ENCODE data around the gene EPC2.

DNA sequence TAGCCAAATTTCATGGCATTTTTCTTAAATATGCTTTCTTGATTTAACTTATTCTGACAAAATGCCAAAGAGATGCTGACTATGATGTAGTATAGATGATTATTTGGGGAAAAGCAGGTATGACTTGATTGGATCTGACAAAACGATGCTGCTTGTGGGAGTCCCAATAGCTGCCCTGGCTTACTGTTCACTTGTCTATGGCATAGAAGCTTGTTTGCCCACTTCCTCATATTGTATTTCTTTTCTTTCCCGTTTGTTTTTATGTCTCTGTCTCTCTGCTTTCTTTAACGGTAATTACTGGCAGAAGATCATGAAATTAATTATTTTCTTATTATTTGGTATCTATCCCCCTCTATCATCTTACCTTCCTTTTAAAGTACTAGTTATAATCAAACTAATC, 43.0 kb downstream of the EPC2 start:
- TF ChIP-seq POLR2AphosphoS5 (IDR thresholded peaks at IDR 0.05; ENCODE audit: low read depth): no peak
- TF ChIP-seq, protein P1, sequence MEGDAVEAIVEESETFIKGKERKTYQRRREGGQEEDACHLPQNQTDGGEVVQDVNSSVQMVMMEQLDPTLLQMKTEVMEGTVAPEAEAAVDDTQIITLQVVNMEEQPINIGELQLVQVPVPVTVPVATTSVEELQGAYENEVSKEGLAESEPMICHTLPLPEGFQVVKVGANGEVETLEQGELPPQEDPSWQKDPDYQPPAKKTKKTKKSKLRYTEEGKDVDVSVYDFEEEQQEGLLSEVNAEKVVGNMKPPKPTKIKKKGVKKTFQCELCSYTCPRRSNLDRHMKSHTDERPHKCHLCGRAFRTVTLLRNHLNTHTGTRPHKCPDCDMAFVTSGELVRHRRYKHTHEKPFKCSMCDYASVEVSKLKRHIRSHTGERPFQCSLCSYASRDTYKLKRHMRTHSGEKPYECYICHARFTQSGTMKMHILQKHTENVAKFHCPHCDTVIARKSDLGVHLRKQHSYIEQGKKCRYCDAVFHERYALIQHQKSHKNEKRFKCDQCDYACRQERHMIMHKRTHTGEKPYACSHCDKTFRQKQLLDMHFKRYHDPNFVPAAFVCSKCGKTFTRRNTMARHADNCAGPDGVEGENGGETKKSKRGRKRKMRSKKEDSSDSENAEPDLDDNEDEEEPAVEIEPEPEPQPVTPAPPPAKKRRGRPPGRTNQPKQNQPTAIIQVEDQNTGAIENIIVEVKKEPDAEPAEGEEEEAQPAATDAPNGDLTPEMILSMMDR (IDR thresholded peaks at IDR 0.05; ENCODE audit: insufficient read depth, low read length): no peak

All from HL-60 (cell line).